ENCODE measurements around the gene CDH23. TPM values are rescaled to one million over a fixed set of nuclear protein-coding genes. Genes with fewer than 3 reads are reported as not detected.

The CDH23 gene
- total and polyA plus RNA-seq, 10 of the 15 experiments (the other 5 are each of a cell fraction or from before 2014, with no cell fraction given), result 0.09 to 0.40 (median 0.15) TPM; not detected in 1

DNA sequence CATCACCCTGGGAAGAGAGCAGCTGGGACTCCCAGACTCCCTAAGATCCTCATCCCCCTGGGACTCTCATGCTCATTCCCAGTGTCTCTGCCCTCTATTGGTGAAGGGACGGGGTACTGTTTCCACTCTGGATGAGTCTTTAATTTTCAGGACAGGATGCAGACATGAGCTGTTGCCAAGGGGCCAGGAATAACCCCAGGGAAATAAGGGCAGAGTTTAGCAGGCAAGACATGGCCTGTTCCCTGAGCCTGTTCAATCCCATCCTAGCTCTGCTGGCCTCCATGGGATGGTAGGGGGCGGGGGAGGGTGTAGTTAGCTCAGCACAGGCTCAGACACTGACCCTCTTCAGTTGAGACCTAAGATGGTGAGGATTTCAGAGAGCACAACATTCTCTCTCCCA, 308.9 kb downstream of the CDH23 start:
- Histone ChIP-seq H3K27ac (ENCODE audit: control insufficient read depth, insufficient read depth) (no peak overlapping the region), H4K20me1 (ENCODE audit: control insufficient read depth, insufficient read depth) (no peaks in the 10 kb centered on the region), H3K4me2 (ENCODE audit: control insufficient read depth, insufficient read depth) (no peak overlapping the region), H3K9ac (ENCODE audit: control insufficient read depth, insufficient read depth, low read length) (no peak overlapping the region), H3K36me3 (ENCODE audit: control insufficient read depth in 2 of 2, insufficient read depth in 2 of 2, low read length in 1 of 2) (no peaks in the 10 kb centered on the region), H3K9me3 (replicated peaks; ENCODE audit: control insufficient read depth, insufficient read depth, low read length) (no peaks in the 10 kb centered on the region), H3K79me2 (ENCODE audit: control insufficient read depth, insufficient read depth, low read length) (no peaks in the 10 kb centered on the region), H3K4me1 (ENCODE audit: control insufficient read depth, insufficient read depth, low read length) (no peaks in the 10 kb centered on the region), H2AFZ (ENCODE audit: control insufficient read depth, low read depth, low read length) (no peak overlapping the region), H3K4me3 (no peak overlapping the region), H3K27me3 (replicated peaks in 1 of 2; ENCODE audit: control insufficient read depth in 2 of 2, insufficient read depth in 2 of 2, low read length in 1 of 2) (no peaks in the 10 kb centered on the region; a peak in 1 of 4 replicates)
- BruUV-seq (replicated peaks), result no TSS peak
- WGBS (ENCODE audit: insufficient coverage, insufficient replicate concordance, low lambda C conversion rate, missing lambda C conversion rate), result 0% methylated on average over 2 of the region's 2 CpGs
- no peak for DNase-seq (ENCODE audit: low read depth, low spot score)
- ChIA-PET POLR2A (no interaction called here), RAD21 (ENCODE audit: unreplicated experiment) (interaction anchor here (0.7 to 3.1 kb wide), 5 partner anchors 11 to 191 kb away, joined by 3 to 13 read pairs (median 3); partner anchors contain the start of gene VSIR), CTCF (interaction anchor here (0.9 to 6.3 kb wide), 9 partner anchors 9 to 390 kb away, joined by 3 to 116 read pairs (median 9); partner anchors contain the start of gene SLC29A3), SMC1A (ENCODE audit: uncharacterized antibody, unreplicated experiment) (interaction anchor here (0.6 to 4.3 kb wide), 6 partner anchors 8 to 328 kb away, joined by 3 to 51 read pairs (median 3); no protein-coding TSS in a partner anchor)
- ATAC-seq, result no peak
- in situ Hi-C loops (cut with MboI), result loop anchor here (10.0 kb wide), 1 partner anchor 321 kb away; no protein-coding TSS in a partner anchor
- intact Hi-C loops (cut with micrococcal nuclease; ENCODE audit: unreplicated experiment), result loop anchor here (5.0 kb wide), 2 partner anchors 107 to 218 kb away; no protein-coding TSS in a partner anchor
- FAIRE-seq, result no peak
- TF ChIP-seq, protein P1, sequence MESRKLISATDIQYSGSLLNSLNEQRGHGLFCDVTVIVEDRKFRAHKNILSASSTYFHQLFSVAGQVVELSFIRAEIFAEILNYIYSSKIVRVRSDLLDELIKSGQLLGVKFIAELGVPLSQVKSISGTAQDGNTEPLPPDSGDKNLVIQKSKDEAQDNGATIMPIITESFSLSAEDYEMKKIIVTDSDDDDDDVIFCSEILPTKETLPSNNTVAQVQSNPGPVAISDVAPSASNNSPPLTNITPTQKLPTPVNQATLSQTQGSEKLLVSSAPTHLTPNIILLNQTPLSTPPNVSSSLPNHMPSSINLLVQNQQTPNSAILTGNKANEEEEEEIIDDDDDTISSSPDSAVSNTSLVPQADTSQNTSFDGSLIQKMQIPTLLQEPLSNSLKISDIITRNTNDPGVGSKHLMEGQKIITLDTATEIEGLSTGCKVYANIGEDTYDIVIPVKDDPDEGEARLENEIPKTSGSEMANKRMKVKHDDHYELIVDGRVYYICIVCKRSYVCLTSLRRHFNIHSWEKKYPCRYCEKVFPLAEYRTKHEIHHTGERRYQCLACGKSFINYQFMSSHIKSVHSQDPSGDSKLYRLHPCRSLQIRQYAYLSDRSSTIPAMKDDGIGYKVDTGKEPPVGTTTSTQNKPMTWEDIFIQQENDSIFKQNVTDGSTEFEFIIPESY (IDR thresholded peaks at IDR 0.05), result no peak
- TF ChIP-seq, protein P2, sequence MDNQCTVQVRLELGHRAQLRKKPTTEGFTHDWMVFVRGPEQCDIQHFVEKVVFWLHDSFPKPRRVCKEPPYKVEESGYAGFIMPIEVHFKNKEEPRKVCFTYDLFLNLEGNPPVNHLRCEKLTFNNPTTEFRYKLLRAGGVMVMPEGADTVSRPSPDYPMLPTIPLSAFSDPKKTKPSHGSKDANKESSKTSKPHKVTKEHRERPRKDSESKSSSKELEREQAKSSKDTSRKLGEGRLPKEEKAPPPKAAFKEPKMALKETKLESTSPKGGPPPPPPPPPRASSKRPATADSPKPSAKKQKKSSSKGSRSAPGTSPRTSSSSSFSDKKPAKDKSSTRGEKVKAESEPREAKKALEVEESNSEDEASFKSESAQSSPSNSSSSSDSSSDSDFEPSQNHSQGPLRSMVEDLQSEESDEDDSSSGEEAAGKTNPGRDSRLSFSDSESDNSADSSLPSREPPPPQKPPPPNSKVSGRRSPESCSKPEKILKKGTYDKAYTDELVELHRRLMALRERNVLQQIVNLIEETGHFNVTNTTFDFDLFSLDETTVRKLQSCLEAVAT (IDR thresholded peaks at IDR 0.05), result no peak
- no peak for TF ChIP-seq POLR2A (IDR thresholded peaks at IDR 0.05; ENCODE audit: low read depth, low read length)
- no peak for TF ChIP-seq IKZF1 (conservative IDR thresholded peaks at IDR 0.05)
- no peak for TF ChIP-seq SMAD1 (IDR thresholded peaks at IDR 0.05; ENCODE audit: low read depth, partially characterized antibody)
- TF ChIP-seq, protein P3, sequence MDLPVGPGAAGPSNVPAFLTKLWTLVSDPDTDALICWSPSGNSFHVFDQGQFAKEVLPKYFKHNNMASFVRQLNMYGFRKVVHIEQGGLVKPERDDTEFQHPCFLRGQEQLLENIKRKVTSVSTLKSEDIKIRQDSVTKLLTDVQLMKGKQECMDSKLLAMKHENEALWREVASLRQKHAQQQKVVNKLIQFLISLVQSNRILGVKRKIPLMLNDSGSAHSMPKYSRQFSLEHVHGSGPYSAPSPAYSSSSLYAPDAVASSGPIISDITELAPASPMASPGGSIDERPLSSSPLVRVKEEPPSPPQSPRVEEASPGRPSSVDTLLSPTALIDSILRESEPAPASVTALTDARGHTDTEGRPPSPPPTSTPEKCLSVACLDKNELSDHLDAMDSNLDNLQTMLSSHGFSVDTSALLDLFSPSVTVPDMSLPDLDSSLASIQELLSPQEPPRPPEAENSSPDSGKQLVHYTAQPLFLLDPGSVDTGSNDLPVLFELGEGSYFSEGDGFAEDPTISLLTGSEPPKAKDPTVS (IDR thresholded peaks at IDR 0.05; ENCODE audit: low read depth, low read length), result no peak
- TF ChIP-seq, protein P4, sequence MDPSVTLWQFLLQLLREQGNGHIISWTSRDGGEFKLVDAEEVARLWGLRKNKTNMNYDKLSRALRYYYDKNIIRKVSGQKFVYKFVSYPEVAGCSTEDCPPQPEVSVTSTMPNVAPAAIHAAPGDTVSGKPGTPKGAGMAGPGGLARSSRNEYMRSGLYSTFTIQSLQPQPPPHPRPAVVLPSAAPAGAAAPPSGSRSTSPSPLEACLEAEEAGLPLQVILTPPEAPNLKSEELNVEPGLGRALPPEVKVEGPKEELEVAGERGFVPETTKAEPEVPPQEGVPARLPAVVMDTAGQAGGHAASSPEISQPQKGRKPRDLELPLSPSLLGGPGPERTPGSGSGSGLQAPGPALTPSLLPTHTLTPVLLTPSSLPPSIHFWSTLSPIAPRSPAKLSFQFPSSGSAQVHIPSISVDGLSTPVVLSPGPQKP (IDR thresholded peaks at IDR 0.05; ENCODE audit: low read depth, low read length), result no peak
- no peak for TF ChIP-seq ESRRA (IDR thresholded peaks at IDR 0.05; ENCODE audit: low read length)
- TF ChIP-seq NFYB (IDR thresholded peaks at IDR 0.05; ENCODE audit: insufficient read depth, low read depth, low read length), result no peak
- no peak for TF ChIP-seq LARP7 (IDR thresholded peaks at IDR 0.05)
- TF ChIP-seq IKZF2 (IDR thresholded peaks at IDR 0.05), result no peak
- TF ChIP-seq, protein P5, sequence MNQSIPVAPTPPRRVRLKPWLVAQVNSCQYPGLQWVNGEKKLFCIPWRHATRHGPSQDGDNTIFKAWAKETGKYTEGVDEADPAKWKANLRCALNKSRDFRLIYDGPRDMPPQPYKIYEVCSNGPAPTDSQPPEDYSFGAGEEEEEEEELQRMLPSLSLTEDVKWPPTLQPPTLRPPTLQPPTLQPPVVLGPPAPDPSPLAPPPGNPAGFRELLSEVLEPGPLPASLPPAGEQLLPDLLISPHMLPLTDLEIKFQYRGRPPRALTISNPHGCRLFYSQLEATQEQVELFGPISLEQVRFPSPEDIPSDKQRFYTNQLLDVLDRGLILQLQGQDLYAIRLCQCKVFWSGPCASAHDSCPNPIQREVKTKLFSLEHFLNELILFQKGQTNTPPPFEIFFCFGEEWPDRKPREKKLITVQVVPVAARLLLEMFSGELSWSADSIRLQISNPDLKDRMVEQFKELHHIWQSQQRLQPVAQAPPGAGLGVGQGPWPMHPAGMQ (IDR thresholded peaks at IDR 0.05; ENCODE audit: borderline replicate concordance), result no peak
- no peak for TF ChIP-seq MYC (IDR thresholded peaks at IDR 0.05; ENCODE audit: insufficient read depth, insufficient read length, insufficient replicate concordance, low read length, severe bottlenecking)
- no peak for TF ChIP-seq ETV6 (conservative IDR thresholded peaks at IDR 0.05 in 1 of 2, IDR thresholded peaks at IDR 0.05 in 1 of 2; ENCODE audit: borderline replicate concordance in 1 of 2, low read depth in 1 of 2)

Measured in GM12878 (cell line).